SK-N-MC (cell line): ENCODE measurements around the gene ZNF723.

ENCODE experiments used
- DNase-seq: peaks from one replicate; pipeline ENCODE4 v3.0.0-alpha.2; 2011; ENCODE audit warnings: low read depth, low spot score
- H3K27ac ChIP-seq: fragments of 200-600 bp; sonication (generic); 2 replicates; pipeline ENCODE4 v1.5.1; 2016; ENCODE audit warnings: mixed run types
- H3K36me3 ChIP-seq: fragments of 200-600 bp; sonication (generic); 2 replicates; pipeline ENCODE4 v1.6.1; 2017; ENCODE audit warnings: antibody characterized with exemption, low read length, mixed read lengths; ENCODE audit not compliant: insufficient read depth
- H3K4me3 ChIP-seq: fragments of 200-600 bp; sonication (generic); 2 replicates; pipeline ENCODE4 v1.5.1; 2016
- H3K9ac ChIP-seq: fragments of 200-600 bp; sonication (generic); 2 replicates; pipeline ENCODE4 v1.8.0; 2017; ENCODE audit warnings: mixed run types, mixed read lengths; ENCODE audit not compliant: insufficient read length
- H3K9me3 ChIP-seq: fragments of 200-600 bp; sonication (generic); 2 replicates; pipeline ENCODE4 v1.6.1; 2017; ENCODE audit warnings: low read depth, mild to moderate bottlenecking, antibody characterized with exemption, low read length, moderate library complexity, mixed read lengths
- EZH2 ChIP-seq: fragments of 200-600 bp; sonication (generic); IDR thresholded peaks from one replicate; pipeline ENCODE4 v1.6.1; 2017; ENCODE audit warnings: antibody characterized with exemption
- FOXP2 ChIP-seq: optimal IDR thresholded peaks from 2 replicates; pipeline ENCODE3; 2011; ENCODE audit warnings: mild to moderate bottlenecking, moderate library complexity; ENCODE audit not compliant: insufficient read depth; ENCODE audit errors: extremely low read length, control extremely low read depth
- POLR2AphosphoS5 ChIP-seq: IDR thresholded peaks from 2 replicates; pipeline ENCODE4 v1.6.1; 2012; ENCODE audit warnings: mild to moderate bottlenecking, low read depth, low read length, borderline replicate concordance

The ZNF723 gene

DNA sequence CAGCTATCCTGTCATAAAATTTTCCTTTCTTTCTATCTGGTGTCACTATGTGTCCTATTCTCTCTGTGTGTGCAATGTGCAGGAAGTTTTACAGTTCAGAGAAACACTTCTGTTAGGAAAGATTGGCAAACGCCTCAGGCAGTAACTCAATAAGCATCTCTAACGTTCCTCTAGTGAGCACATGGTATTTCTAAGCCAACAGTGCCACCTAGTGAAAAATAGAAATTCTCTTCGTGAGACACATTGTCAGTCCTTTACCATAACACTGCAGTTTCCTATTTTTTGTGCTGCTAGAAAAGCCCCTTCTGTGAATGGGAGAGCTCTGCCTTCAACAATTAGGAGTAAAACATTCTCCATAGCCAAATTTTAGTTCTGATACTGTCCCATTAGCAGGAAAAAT, 50.7 kb downstream of the ZNF723 start:
- no peak overlapping the region for H3K27ac ChIP-seq
- no peak for DNase-seq
- no peaks in the 10 kb centered on the region for H3K9me3 ChIP-seq
- no peak overlapping the region for H3K4me3 ChIP-seq
- H3K9ac ChIP-seq = no peak overlapping the region
- H3K36me3 ChIP-seq = no peaks in the 10 kb centered on the region
- TF ChIP-seq FOXP2 = no peak
- no peak for TF ChIP-seq POLR2AphosphoS5
- TF ChIP-seq EZH2 = no peak

DNA sequence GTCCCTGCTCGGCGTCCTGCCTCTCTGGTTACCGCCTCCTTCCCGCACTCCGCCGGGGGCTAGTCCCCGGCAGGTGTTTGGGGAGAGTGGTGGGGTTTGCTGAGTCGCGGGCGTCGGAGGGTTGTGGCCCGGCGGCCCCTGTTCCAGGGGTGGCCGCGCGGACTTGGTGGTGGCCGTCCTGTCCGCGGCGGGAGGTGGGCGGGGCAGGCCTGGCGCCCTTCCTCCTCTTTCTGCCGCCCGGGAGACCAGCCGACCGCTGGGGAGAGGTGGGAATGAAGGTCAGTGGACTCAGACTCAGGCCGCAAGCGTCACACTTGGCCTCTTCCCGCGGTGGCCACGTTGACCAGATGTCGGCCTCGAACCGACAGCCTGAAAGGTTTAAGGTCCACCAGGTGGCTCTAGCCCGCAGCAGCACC, 61.8 kb downstream of the ZNF723 start:
- no peak for DNase-seq
- H3K9ac ChIP-seq = no peak overlapping the region
- H3K36me3 ChIP-seq = no peaks in the 10 kb centered on the region
- TF ChIP-seq POLR2AphosphoS5 (no peak), FOXP2 (no peak), EZH2 (no peak)
- H3K9me3 ChIP-seq = no peaks in the 10 kb centered on the region
- H3K27ac ChIP-seq = no peak overlapping the region
- no peak overlapping the region for H3K4me3 ChIP-seq

DNA sequence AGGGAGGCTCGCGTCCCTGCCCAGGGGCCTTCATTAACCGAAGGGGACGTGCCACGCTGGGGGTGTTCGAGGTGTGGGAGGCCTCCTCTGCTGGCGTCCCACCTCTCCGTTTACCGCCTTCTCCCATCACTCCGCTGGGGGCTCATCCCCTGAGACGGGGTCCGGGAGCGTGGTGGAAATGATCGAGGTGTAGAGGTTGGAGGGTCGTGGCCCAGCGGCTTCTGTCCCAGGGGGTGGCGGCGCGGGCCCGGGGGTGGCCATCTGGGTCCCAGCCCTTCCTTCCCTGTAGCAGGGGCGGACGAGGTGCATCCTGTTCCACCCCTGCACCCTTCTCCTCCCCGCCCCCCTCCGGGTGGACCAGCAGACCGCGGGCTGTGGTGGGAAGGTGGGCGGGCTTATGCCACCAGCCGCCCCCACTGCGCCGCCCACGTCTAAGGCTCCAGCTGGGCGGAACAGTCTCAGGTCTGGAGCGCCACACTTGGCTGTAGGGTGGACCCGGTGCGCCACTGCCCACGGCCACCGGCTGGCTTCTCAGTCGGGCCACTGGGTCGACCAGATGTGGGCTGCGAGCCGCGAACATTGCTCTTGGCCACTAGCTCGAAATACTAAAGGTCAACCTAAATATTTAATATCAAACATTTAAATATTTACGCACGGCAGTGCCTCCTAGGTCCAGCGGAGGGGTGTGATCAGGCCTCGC, 69.5 kb downstream of the ZNF723 start:
- Histone ChIP-seq H3K4me3 (no peak overlapping the region), H3K27ac (no peak overlapping the region), H3K9me3 (no peaks in the 10 kb centered on the region), H3K9ac (no peak overlapping the region), H3K36me3 (no peaks in the 10 kb centered on the region)
- TF ChIP-seq POLR2AphosphoS5 (no peak), FOXP2 (no peak), EZH2 (no peak)
- no peak for DNase-seq
